GM12878 (cell line): Measurements from ENCODE around the gene PRM1. TPM values are rescaled to one million over a fixed set of nuclear protein-coding genes. Genes with fewer than 3 reads are reported as not detected.

ENCODE experiments used
- ATF7 ChIP-seq: fragments of 450-650 bp; IDR thresholded peaks from 2 replicates; pipeline ENCODE4 v1.6.1; 2016; ENCODE audit warnings: low read depth, mild to moderate bottlenecking
- CHD4 ChIP-seq: fragments of 200-600 bp; sonication (generic); IDR thresholded peaks from 2 replicates; pipeline ENCODE4 v1.6.1; 2016; ENCODE audit warnings: mild to moderate bottlenecking
- CREM ChIP-seq: IDR thresholded peaks from 2 replicates; pipeline ENCODE4 v1.6.1; 2014; ENCODE audit warnings: antibody characterized with exemption, low read depth
- LARP7 ChIP-seq: fragments of 450-650 bp; IDR thresholded peaks from 2 replicates; pipeline ENCODE4 v1.6.1; 2017; ENCODE audit warnings: mild to moderate bottlenecking
- SP1 ChIP-seq: IDR thresholded peaks from one replicate; pipeline ENCODE4 v1.6.1; 2011; ENCODE audit warnings: low read depth, low read length
- SREBF1 ChIP-seq: IDR thresholded peaks from 2 replicates; pipeline ENCODE4 v1.6.1; 2012; ENCODE audit warnings: mild to moderate bottlenecking, low read length
- TCF3 ChIP-seq: IDR thresholded peaks from 2 replicates; pipeline ENCODE4 v1.6.1; 2012; ENCODE audit warnings: low read depth, mild to moderate bottlenecking, low read length, borderline replicate concordance; ENCODE audit not compliant: insufficient read depth
- ZBTB40 ChIP-seq: fragments of 450-650 bp; IDR thresholded peaks from 2 replicates; pipeline ENCODE4 v1.6.1; 2016; ENCODE audit warnings: mild to moderate bottlenecking, moderate library complexity, borderline replicate concordance
- polyA plus RNA-seq, 11 experiments: library from polyadenylated mRNA; depleted of rRNA in 4 of 11; unstranded in 6 of 11; stranded (reverse) in 5 of 11; fragments of >200 nt; fragmentation: Nextera tagmentation in 4 of 11; fragmentation: Illumina TruSeq in 1 of 11; extraction: Ambion mirVana in 4 of 11; extraction: Trizol in 1 of 11; gene quantifications; 1 replicate in 1 of 11; 2 replicates in 10 of 11; pipeline versions ENCODE4 v1.2.1 to v1.2.3, GENCODE V29; 2011 to 2016; ENCODE audit warnings: inconsistent platforms in 2 of 11, missing spikeins in 2 of 11, low read depth in 1 of 11
- total RNA-seq, 4 experiments: library from RNA; depleted of rRNA in 3 of 4; stranded (reverse); fragments of >200 nt in 3 of 4; fragmentation: Illumina TruSeq in 1 of 4; extraction: Trizol in 1 of 4; gene quantifications; 2 replicates each; pipeline versions ENCODE4 v1.2.1 to v1.2.3, GENCODE V29; 2013 to 2021
- TF ChIP-seq, protein P1 (sequence below): fragments of 450-650 bp; IDR thresholded peaks from 2 replicates; pipeline ENCODE4 v1.6.1; 2016; ENCODE audit warnings: mild to moderate bottlenecking
- TF ChIP-seq, protein P2 (sequence below): fragments of 450-650 bp; IDR thresholded peaks from 2 replicates; pipeline ENCODE4 v1.6.1; 2017; ENCODE audit warnings: low read depth, mild to moderate bottlenecking, moderate library complexity

PRM1 gene
- total and polyA plus RNA-seq, 10 of the 15 experiments (the other 5 are each of a cell fraction or from before 2014, with no cell fraction given), result 0.20 TPM; not detected in 9

DNA sequence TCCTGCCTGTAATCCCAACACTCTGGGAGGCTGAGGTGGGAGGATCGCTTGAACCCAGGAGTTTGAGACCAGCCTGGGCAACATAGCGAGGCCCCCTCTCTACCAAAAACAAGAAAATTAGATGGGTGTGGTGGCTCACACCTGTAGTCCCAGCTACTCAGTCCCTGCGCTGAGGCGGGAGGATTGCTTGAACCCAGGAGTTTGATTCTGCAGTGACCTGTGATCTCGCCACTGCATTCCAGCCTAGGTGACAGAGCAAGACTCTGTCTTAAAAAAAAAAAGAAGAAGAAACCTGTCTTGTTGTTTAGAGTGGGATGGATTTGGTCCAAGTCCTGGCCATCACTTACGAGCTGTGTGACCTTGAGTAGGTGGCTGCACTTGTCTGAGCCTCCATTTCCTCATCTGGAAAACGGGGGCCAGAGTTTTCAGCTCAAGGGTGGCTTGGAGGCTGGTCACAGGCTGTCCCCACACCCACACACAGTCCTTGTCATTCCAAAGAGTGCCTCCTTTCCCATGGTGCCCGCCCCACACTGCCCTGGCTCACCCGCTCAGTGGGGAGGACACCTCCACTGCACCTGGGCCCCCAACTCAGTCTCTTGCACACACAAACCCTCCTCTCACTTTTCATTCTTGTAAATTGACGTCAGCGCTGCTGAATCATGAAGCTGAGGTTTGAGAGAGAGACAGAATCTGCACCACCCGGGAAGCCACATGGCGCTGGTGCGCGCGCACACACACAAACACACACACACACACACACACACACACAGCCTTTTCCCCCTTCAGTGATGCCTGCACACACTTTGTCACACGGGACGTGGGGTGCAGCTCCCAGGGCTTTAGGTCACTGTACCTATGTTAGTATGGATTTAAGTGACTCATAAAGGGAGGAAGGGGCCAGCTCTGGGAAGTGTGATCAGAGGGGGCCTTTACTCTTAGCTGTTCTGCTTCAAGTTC lies 29.3 kb downstream of the PRM1 start (continued):
- no peak for TF ChIP-seq ZBTB40
- TF ChIP-seq CHD4, result no peak
- TF ChIP-seq SREBF1, result no peak
- TF ChIP-seq ATF7, result peak; percentile 91
- TF ChIP-seq, protein P1, sequence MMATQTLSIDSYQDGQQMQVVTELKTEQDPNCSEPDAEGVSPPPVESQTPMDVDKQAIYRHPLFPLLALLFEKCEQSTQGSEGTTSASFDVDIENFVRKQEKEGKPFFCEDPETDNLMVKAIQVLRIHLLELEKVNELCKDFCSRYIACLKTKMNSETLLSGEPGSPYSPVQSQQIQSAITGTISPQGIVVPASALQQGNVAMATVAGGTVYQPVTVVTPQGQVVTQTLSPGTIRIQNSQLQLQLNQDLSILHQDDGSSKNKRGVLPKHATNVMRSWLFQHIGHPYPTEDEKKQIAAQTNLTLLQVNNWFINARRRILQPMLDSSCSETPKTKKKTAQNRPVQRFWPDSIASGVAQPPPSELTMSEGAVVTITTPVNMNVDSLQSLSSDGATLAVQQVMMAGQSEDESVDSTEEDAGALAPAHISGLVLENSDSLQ, result peak; percentile 5; the same call in 1 of the 2 replicates
- TF ChIP-seq, protein P2, sequence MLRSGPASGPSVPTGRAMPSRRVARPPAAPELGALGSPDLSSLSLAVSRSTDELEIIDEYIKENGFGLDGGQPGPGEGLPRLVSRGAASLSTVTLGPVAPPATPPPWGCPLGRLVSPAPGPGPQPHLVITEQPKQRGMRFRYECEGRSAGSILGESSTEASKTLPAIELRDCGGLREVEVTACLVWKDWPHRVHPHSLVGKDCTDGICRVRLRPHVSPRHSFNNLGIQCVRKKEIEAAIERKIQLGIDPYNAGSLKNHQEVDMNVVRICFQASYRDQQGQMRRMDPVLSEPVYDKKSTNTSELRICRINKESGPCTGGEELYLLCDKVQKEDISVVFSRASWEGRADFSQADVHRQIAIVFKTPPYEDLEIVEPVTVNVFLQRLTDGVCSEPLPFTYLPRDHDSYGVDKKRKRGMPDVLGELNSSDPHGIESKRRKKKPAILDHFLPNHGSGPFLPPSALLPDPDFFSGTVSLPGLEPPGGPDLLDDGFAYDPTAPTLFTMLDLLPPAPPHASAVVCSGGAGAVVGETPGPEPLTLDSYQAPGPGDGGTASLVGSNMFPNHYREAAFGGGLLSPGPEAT, result peak; percentile 63; the same call in 1 of the 2 replicates
- TF ChIP-seq TCF3, result peak; percentile 59; the same call in 1 of the 2 replicates
- peak; percentile 11; the same call in 1 of the 2 replicates for TF ChIP-seq LARP7
- TF ChIP-seq CREM, result peak; percentile 73
- TF ChIP-seq SP1, result no peak
